ENCODE measurements around the gene SEMA4D. TPM values are rescaled to one million over a fixed set of nuclear protein-coding genes. Genes with fewer than 3 reads are reported as not detected.
"Not testable (repeated sequence)": the region's sequence is repeated elsewhere in the genome, so short reads cannot be mapped to it uniquely, and the experiment has no call there.

Gene SEMA4D
- polyA plus RNA-seq, 1 donor from 2014 or later: 34.0 TPM

- H3K27me3 ChIP-seq (ENCODE audit: insufficient read depth, low read depth, low read length): no peaks in the 10 kb centered on the region
- no peaks in the 10 kb centered on the region for H3K36me3 ChIP-seq (ENCODE audit: insufficient read depth, low read length)
- no peak overlapping the region for H3K4me2 ChIP-seq (ENCODE audit: low read length)
- H3F3A ChIP-seq (ENCODE audit: insufficient read depth, low read length, poor library complexity, severe bottlenecking): no peaks in the 10 kb centered on the region
- H3K9ac ChIP-seq (ENCODE audit: low read length): no peak overlapping the region
- H4K20me1 ChIP-seq (ENCODE audit: insufficient read depth): no peaks in the 10 kb centered on the region
- H3K9me3 ChIP-seq (ENCODE audit: low read length): no peaks in the 10 kb centered on the region
- no peaks in the 10 kb centered on the region for H3K9me2 ChIP-seq (ENCODE audit: insufficient read depth, low read length)
- H3K27ac ChIP-seq (ENCODE audit: low read length): no peak overlapping the region
- no peak overlapping the region for H3K4me3 ChIP-seq (ENCODE audit: low read length)
- no peaks in the 10 kb centered on the region for H3K79me2 ChIP-seq (replicated peaks; ENCODE audit: insufficient read depth, low read length)
- TF ChIP-seq TAF1 (IDR thresholded peaks at IDR 0.05; ENCODE audit: low read depth) (no peak), POLR2AphosphoS5 (IDR thresholded peaks at IDR 0.05) (no peak), EP300 (conservative IDR thresholded peaks at IDR 0.05; ENCODE audit: poor library complexity, severe bottlenecking) (no peak)
- H2AFZ ChIP-seq (ENCODE audit: low read depth, low read length): no peak overlapping the region
These were observed 124.9 kb downstream of the SEMA4D start for GRCh38 chr9:89372979-89373378.

- H3K9ac ChIP-seq (ENCODE audit: low read length): no peak overlapping the region
- no peaks in the 10 kb centered on the region for H3K36me3 ChIP-seq (ENCODE audit: insufficient read depth, low read length)
- H2AFZ ChIP-seq (ENCODE audit: low read depth, low read length): no peak overlapping the region
- H4K20me1 ChIP-seq (ENCODE audit: insufficient read depth): no peaks in the 10 kb centered on the region
- no peaks in the 10 kb centered on the region for H3K79me2 ChIP-seq (replicated peaks; ENCODE audit: insufficient read depth, low read length)
- no peak overlapping the region for H3K27ac ChIP-seq (ENCODE audit: low read length)
- H3K27me3 ChIP-seq (ENCODE audit: insufficient read depth, low read depth, low read length): no peaks in the 10 kb centered on the region
- no peaks in the 10 kb centered on the region for H3K9me3 ChIP-seq (ENCODE audit: low read length)
- H3K4me2 ChIP-seq (ENCODE audit: low read length): no peak overlapping the region
- TF ChIP-seq RAD21 (conservative IDR thresholded peaks at IDR 0.05) (no peak), MXI1 (conservative IDR thresholded peaks at IDR 0.05; ENCODE audit: poor library complexity, severe bottlenecking) (no peak), CTCF (IDR thresholded peaks at IDR 0.05; ENCODE audit: poor library complexity, severe bottlenecking) (no peak), POLR2AphosphoS5 (IDR thresholded peaks at IDR 0.05) (no peak)
- H3K9me2 ChIP-seq (ENCODE audit: insufficient read depth, low read length): no peaks in the 10 kb centered on the region
- H3F3A ChIP-seq (ENCODE audit: insufficient read depth, low read length, poor library complexity, severe bottlenecking): no peaks in the 10 kb centered on the region
- H3K4me3 ChIP-seq (ENCODE audit: low read length): no peak overlapping the region
These were observed 125.6 kb downstream of the SEMA4D start for GRCh38 chr9:89372230-89372816.

- H3K4me2 ChIP-seq (ENCODE audit: low read length); H3K27me3 ChIP-seq (ENCODE audit: insufficient read depth, low read depth, low read length); H3K79me2 ChIP-seq (replicated peaks; ENCODE audit: insufficient read depth, low read length); H4K20me1 ChIP-seq (ENCODE audit: insufficient read depth); H3F3A ChIP-seq (ENCODE audit: insufficient read depth, low read length, poor library complexity, severe bottlenecking); H3K9ac ChIP-seq (ENCODE audit: low read length); H3K4me3 ChIP-seq (ENCODE audit: low read length); H3K36me3 ChIP-seq (ENCODE audit: insufficient read depth, low read length); H3K27ac ChIP-seq (ENCODE audit: low read length); H3K9me3 ChIP-seq (ENCODE audit: low read length); H3K9me2 ChIP-seq (ENCODE audit: insufficient read depth, low read length); H2AFZ ChIP-seq (ENCODE audit: low read depth, low read length): not testable (repeated sequence)
These were observed 126.1 kb downstream of the SEMA4D start for GRCh38 chr9:89371791-89372190.

GRCh38 chr9:89370593-89370992 is 127.3 kb downstream of the SEMA4D start:
- H3K4me2 ChIP-seq (ENCODE audit: low read length): no peak overlapping the region
- TF ChIP-seq SMC3 (conservative IDR thresholded peaks at IDR 0.05; ENCODE audit: poor library complexity): no peak
- no peak for TF ChIP-seq EP300 (conservative IDR thresholded peaks at IDR 0.05; ENCODE audit: poor library complexity, severe bottlenecking)
- TF ChIP-seq POLR2AphosphoS5 (IDR thresholded peaks at IDR 0.05): no peak
- no peak for TF ChIP-seq RAD21 (conservative IDR thresholded peaks at IDR 0.05)
- TF ChIP-seq MXI1 (conservative IDR thresholded peaks at IDR 0.05; ENCODE audit: poor library complexity, severe bottlenecking): no peak
- TF ChIP-seq CTCF (IDR thresholded peaks at IDR 0.05; ENCODE audit: poor library complexity, severe bottlenecking): no peak
- TF ChIP-seq REST (IDR thresholded peaks at IDR 0.05; ENCODE audit: borderline replicate concordance): no peak
- no peak for TF ChIP-seq EZH2 (IDR thresholded peaks at IDR 0.05; ENCODE audit: borderline replicate concordance, insufficient read depth, low read length, poor library complexity, severe bottlenecking)
- no peak for TF ChIP-seq TAF1 (IDR thresholded peaks at IDR 0.05; ENCODE audit: low read depth)
- no peaks in the 10 kb centered on the region for H3K36me3 ChIP-seq (ENCODE audit: insufficient read depth, low read length)
- no peaks in the 10 kb centered on the region for H3K9me3 ChIP-seq (ENCODE audit: low read length)
- no peak overlapping the region for H3K4me3 ChIP-seq (ENCODE audit: low read length)
- no peak overlapping the region for H3K9ac ChIP-seq (ENCODE audit: low read length)
- no peaks in the 10 kb centered on the region for H4K20me1 ChIP-seq (ENCODE audit: insufficient read depth)
- no peaks in the 10 kb centered on the region for H3F3A ChIP-seq (ENCODE audit: insufficient read depth, low read length, poor library complexity, severe bottlenecking)
- no peak overlapping the region for H2AFZ ChIP-seq (ENCODE audit: low read depth, low read length)
- H3K9me2 ChIP-seq (ENCODE audit: insufficient read depth, low read length): no peaks in the 10 kb centered on the region
- H3K27ac ChIP-seq (ENCODE audit: low read length): no peak overlapping the region
- no peaks in the 10 kb centered on the region for H3K79me2 ChIP-seq (replicated peaks; ENCODE audit: insufficient read depth, low read length)
- H3K27me3 ChIP-seq (ENCODE audit: insufficient read depth, low read depth, low read length): no peaks in the 10 kb centered on the region
